Body of pancreas (tissue), 4 donors: ENCODE results near the gene ITGA2. TPM values are rescaled to one million over a fixed set of nuclear protein-coding genes. Genes with fewer than 3 reads are reported as not detected.

ENCODE experiments used
- ATAC-seq: fragments of 150-250 bp; one replicate; pipeline ENCODE4 v1.9.1; 2016
- DNase-seq, 4 donors: peaks; one replicate each; pipeline ENCODE4 v3.0.0-alpha.2; 2019
- H3K27ac ChIP-seq, 4 donors: fragments of 200-600 bp; sonication (generic); 1 replicate in 3 of 4; 2 replicates in 1 of 4; pipeline versions ENCODE4 v1.5.1 to v1.6.1; 2016 to 2019; ENCODE audit warnings: mild to moderate bottlenecking in 1 of 4, mixed read lengths in 1 of 4, moderate library complexity in 1 of 4
- H3K27me3 ChIP-seq, 2 donors: fragments of 200-600 bp; sonication (generic); one replicate each; pipeline ENCODE4 v1.6.0; 2016; ENCODE audit warnings: mild to moderate bottlenecking in 1 of 2
- H3K36me3 ChIP-seq, 2 donors: fragments of 200-600 bp; sonication (generic); replicated peaks in 1 of 2; 2 replicates each; pipeline ENCODE4 v1.5.1; 2016; ENCODE audit warnings: low read depth in 2 of 2; ENCODE audit not compliant: insufficient read depth in 1 of 2
- H3K4me1 ChIP-seq: fragments of 200-600 bp; sonication (generic); one replicate; pipeline ENCODE4 v1.6.0; 2016
- H3K4me3 ChIP-seq, 2 donors: fragments of 200-600 bp; sonication (generic); 1 replicate in 1 of 2; 2 replicates in 1 of 2; pipeline ENCODE4 v1.5.1; 2016 to 2019
- H3K9me3 ChIP-seq, 3 donors: fragments of 200-600 bp; sonication (generic); 1 replicate in 2 of 3; 2 replicates in 1 of 3; pipeline ENCODE4 v1.5.1; 2016
- POLR2A ChIP-seq, 3 donors: fragments of 450-650 bp; IDR thresholded peaks; one replicate each; pipeline ENCODE4 v1.6.1; 2016; ENCODE audit warnings: antibody characterized with exemption in 3 of 3, mild to moderate bottlenecking in 2 of 3
- WGBS, 2 donors: methylation state at CpG; one replicate each; pipeline ENCODE4 v1.1.5; 2017; 5-methylcytosine and 5-hydroxymethylcytosine counted together
- intact Hi-C: fragments of 100-400 bp; cut with DNase I; formaldehyde crosslinking; loops from one replicate; pipeline ENCODE4 v1.15.1; 2023
- total RNA-seq, 2 donors: library from RNA; depleted of rRNA; stranded (reverse); fragments of >200 nt; gene quantifications; one replicate each; pipeline ENCODE4 v1.1.0, GENCODE V29; 2016
- TF ChIP-seq, protein P1 (sequence below), 7 experiments: fragments of 450-650 bp in 4 of 7; fragments of 200-600 bp in 3 of 7; sonication (generic) in 3 of 7; IDR thresholded peaks; one replicate each; pipeline ENCODE4 v1.5.1; 2016 to 2019; ENCODE audit warnings: antibody characterized with exemption in 7 of 7

ITGA2 gene
- total RNA-seq, 2 donors from 2014 or later, result 4.0 to 4.4 TPM

DNA sequence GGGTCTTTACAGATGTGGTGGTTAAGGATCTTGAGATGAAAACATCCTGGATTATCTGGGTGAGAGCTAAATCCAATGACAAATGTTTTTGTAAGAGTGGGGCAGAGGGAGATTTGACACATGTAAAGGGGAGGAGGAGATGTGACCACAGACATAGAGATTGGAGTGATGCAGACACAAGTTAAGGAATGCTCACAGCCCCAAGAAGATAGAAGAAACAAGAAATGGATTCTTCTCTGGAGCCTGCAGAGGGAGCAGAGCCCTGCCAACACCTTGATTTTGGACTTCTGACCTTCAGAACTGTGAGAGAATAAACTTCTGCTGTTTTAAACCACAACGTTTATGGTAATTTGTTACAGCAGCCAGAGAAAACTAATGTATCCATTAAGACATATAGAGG lies 21.7 kb downstream of the ITGA2 start:
- ATAC-seq, result no peak

DNA sequence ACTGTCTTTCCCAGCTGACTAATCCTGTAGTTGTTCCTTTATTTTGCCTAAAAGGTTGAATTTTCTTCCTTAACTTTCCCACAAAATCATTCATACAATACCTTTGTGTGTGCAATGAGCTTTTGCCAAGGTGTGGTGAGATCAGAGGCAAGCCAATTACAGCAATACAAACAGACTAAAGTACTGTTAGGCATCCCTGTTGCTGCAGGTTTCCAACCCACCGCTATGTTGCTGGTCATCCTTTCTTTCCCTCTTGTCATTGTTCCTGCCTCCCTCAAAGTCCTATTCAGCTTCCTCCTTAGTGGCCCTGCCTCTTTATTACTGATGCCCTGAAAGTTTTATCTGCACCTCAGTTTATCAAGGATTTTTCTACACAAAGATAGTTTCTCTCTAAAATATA lies 22.1 kb downstream of the ITGA2 start:
- DNase-seq, result no peak
- Histone ChIP-seq H3K27me3 (no peaks in the 10 kb centered on the region), H3K27ac (no peak overlapping the region), H3K36me3 (no peaks in the 10 kb centered on the region), H3K4me1 (no peaks in the 10 kb centered on the region), H3K9me3 (no peaks in the 10 kb centered on the region), H3K4me3 (no peak overlapping the region)
- WGBS, 2 donors, result 38 to 51% methylated on average over 1 of the region's 1 CpG
- no peak for ATAC-seq
- intact Hi-C loops, result no loop called here
- TF ChIP-seq, protein P1, sequence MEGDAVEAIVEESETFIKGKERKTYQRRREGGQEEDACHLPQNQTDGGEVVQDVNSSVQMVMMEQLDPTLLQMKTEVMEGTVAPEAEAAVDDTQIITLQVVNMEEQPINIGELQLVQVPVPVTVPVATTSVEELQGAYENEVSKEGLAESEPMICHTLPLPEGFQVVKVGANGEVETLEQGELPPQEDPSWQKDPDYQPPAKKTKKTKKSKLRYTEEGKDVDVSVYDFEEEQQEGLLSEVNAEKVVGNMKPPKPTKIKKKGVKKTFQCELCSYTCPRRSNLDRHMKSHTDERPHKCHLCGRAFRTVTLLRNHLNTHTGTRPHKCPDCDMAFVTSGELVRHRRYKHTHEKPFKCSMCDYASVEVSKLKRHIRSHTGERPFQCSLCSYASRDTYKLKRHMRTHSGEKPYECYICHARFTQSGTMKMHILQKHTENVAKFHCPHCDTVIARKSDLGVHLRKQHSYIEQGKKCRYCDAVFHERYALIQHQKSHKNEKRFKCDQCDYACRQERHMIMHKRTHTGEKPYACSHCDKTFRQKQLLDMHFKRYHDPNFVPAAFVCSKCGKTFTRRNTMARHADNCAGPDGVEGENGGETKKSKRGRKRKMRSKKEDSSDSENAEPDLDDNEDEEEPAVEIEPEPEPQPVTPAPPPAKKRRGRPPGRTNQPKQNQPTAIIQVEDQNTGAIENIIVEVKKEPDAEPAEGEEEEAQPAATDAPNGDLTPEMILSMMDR (IDR thresholded peaks at IDR 0.05), result no peak
- no peak for TF ChIP-seq POLR2A (IDR thresholded peaks at IDR 0.05)

More for the DNA sequence above, 21.7 kb downstream of the ITGA2 start:
- WGBS, 2 donors, result 11 to 25% methylated on average over 1 of the region's 1 CpG
- Histone ChIP-seq H3K4me3 (no peak overlapping the region), H3K27me3 (no peaks in the 10 kb centered on the region), H3K9me3 (no peaks in the 10 kb centered on the region), H3K4me1 (no peaks in the 10 kb centered on the region), H3K36me3 (no peaks in the 10 kb centered on the region), H3K27ac (no peak overlapping the region)
- intact Hi-C loops, result no loop called here
- no peak for DNase-seq
- TF ChIP-seq, protein P1 (IDR thresholded peaks at IDR 0.05), result no peak
- no peak for TF ChIP-seq POLR2A (IDR thresholded peaks at IDR 0.05)

- H3K4me3 ChIP-seq, result no peak overlapping the region
- no peak for DNase-seq
- no peak for TF ChIP-seq POLR2A (IDR thresholded peaks at IDR 0.05)
- TF ChIP-seq, protein P1 (IDR thresholded peaks at IDR 0.05), result no peak
- WGBS, 2 donors, result 72 to 87% methylated on average over 2 of the region's 2 CpGs
- no peak for ATAC-seq
- no peaks in the 10 kb centered on the region for H3K4me1 ChIP-seq
- intact Hi-C loops, result no loop called here
- no peak overlapping the region for H3K27ac ChIP-seq
- H3K27me3 ChIP-seq, result no peaks in the 10 kb centered on the region
- no peaks in the 10 kb centered on the region for H3K9me3 ChIP-seq
- no peaks in the 10 kb centered on the region for H3K36me3 ChIP-seq
These were observed 24.7 kb downstream of the ITGA2 start for GRCh38 chr5:53013857-53014256.

GRCh38 chr5:53017383-53017782 lies 28.2 kb downstream of the ITGA2 start:
- intact Hi-C loops, result no loop called here
- Histone ChIP-seq H3K27ac (no peak overlapping the region), H3K4me3 (no peak overlapping the region), H3K27me3 (no peaks in the 10 kb centered on the region), H3K36me3 (no peaks in the 10 kb centered on the region), H3K9me3 (no peaks in the 10 kb centered on the region), H3K4me1 (no peaks in the 10 kb centered on the region)
- 96 to 100% methylated on average over 4 to 5 of the region's 5 CpGs for WGBS, 2 donors
- TF ChIP-seq, protein P1 (IDR thresholded peaks at IDR 0.05), result no peak
- no peak for TF ChIP-seq POLR2A (IDR thresholded peaks at IDR 0.05)
- DNase-seq, result no peak
- ATAC-seq, result no peak

- Histone ChIP-seq H3K4me1 (no peaks in the 10 kb centered on the region), H3K27ac (no peak overlapping the region), H3K4me3 (no peak overlapping the region), H3K9me3 (no peaks in the 10 kb centered on the region), H3K36me3 (no peaks in the 10 kb centered on the region), H3K27me3 (no peaks in the 10 kb centered on the region)
- DNase-seq (no peak), ATAC-seq (no peak)
- intact Hi-C loops, result no loop called here
- no peak for TF ChIP-seq POLR2A (IDR thresholded peaks at IDR 0.05)
- TF ChIP-seq, protein P1 (IDR thresholded peaks at IDR 0.05), result no peak
- WGBS, 2 donors, result 81 to 89% methylated on average over 3 to 10 of the region's 10 CpGs
These were observed 28.7 kb downstream of the ITGA2 start for GRCh38 chr5:53017794-53018391.
